NK-92 treated with Interleukin-12 subunit alpha and Interleukin-12 subunit beta, amount 100 ng/mL, for 24 hours (cell line): ENCODE data around the gene SRMS.

Experiments
- DNase-seq: peaks from one replicate; lab custom pipeline; 2025; lab: John Stamatoyannopoulos, UW

Gene SRMS, protein sequence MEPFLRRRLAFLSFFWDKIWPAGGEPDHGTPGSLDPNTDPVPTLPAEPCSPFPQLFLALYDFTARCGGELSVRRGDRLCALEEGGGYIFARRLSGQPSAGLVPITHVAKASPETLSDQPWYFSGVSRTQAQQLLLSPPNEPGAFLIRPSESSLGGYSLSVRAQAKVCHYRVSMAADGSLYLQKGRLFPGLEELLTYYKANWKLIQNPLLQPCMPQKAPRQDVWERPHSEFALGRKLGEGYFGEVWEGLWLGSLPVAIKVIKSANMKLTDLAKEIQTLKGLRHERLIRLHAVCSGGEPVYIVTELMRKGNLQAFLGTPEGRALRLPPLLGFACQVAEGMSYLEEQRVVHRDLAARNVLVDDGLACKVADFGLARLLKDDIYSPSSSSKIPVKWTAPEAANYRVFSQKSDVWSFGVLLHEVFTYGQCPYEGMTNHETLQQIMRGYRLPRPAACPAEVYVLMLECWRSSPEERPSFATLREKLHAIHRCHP

DNA sequence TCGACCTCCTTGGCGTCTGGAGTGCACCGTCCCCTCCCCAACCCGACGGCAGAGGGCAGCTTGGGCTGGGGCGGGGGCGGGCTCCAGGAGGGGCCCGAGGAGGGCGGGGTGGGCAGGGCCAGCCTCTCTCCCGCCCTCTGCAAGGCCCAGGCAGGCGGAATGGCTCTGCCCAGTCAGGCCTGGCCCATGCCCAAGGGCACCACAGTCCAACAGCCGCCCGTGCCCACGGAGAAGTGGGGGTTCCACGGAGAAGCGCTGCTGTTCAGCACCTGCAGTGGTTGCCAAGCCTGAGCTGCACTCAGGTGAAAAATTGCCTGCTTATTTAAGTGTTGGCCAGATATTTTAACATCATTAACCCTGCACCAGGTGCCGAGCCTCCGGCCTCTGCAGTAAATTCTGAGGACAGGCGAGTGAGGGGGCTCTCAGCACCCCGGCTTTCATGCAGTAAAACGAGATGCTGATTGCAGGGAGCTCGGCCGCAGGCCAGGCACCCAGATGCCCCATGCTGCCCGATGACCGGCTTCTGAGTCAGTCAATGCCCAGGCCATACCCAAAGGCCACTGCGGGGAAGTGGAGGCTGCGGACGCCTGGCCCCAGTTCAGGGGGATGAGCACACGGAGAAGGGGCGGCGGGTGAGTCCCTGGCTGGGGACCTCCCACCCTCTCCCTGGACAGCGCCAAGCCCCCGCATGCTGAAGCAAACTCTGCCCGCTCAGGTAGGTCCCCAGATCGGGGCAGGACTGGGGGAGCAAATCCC is at the start of gene SRMS:
Gene SRMS (minus strand): TSS at position 25 of the 756 bp plus-strand sequence. CDS start 286 bp downstream, outside the sequence.
- DNase-seq: no peak

DNA sequence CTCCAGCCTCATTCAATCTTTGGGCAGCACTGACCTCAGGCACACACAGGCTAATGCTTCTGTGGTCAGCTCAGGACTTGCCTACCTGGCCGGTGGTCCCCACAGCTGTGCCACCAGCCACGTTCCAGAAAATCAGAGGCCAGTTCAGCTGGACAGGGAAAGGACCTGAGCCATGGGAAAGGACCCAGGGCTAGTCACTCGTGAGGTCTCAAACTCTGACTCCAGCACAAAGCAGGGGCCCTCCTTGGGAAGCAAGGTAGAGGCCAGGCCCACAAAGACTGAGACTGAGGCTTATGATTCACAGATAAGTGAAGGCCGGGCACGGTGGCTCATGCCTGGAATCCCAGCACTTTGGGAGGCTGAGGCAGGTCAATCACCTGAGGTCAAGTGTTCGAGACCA is 48.9 kb upstream of the SRMS start:
- DNase-seq: no peak

DNA sequence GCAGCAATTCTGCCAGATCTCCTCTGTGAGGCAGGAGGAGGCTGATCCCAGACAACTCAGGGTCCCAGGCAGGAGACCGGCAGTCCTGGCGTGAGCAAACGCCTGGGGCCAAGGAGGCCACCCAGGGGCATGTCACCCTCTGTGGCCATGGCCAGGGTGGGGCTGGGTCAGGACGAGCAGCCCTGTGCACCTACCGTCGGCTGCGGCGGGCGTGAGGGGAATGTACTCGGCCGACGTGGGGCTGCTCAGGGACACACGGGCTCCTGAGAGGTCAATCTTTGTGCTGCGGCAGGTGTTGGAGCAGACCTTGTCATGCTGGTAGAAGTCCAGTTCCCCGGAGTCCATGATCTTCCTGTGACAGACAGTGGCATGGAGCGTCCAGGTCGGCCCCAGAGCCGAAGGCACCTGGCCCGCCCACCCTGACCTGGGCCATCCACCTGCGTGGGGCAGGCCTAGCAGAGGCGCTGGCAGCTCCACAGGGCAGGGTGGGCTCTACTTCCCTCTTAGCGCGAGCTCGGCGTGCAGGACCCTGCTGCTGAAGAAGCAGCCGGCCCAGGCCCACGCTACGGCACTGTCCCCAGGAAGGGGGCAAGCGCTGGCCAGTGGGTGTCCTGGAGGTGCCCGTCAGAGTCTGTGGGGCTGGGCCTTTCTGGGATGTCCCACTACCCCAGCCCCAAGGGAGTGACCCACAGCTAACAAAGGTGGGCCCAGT is 48.0 kb upstream of the SRMS start:
- DNase-seq: no peak

DNA sequence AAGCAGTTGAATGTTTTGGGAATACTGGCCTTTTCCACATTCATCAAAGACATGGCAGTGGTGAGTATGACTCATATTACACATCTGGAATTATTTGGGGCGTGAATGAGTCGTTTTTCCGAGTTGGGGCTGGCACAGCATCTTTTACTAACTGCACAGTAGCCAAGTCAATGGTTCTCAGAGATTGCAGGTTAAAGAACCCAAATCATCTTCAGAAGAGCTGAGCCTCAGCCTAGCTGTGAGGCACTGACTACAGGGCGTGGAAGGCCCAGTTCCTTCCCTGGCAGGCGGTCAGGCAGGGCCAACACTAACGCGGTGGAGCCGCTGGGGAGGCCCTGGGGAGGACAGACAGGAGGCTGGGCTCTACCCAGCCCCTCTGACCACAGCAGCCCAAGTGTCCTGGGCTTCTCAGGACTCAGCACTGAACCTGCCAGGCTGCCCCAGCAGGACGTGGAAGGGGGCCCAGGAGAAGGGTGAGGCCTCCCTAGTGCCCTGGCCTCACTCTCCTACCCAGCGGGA is 46.6 kb upstream of the SRMS start:
- no peak for DNase-seq

DNA sequence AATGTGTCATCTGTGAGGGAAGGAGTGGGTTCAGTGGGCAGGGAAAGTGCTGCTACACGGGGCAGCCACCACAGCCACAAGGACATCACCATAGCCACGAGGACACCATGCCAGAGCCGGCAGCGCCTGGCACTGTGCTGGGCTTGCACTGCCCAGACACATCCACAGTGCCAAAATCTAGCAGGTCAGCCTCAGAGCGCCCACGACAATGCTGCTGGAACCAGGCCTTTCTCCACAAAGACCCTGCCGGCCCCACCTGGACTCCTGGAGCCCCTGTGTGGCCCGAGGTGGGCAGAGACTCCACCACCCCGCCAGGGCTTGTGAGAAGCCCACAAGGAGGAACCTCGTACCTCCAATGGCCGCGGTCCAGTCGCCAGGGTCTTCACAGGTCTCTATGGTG is 45.1 kb upstream of the SRMS start:
- no peak for DNase-seq

DNA sequence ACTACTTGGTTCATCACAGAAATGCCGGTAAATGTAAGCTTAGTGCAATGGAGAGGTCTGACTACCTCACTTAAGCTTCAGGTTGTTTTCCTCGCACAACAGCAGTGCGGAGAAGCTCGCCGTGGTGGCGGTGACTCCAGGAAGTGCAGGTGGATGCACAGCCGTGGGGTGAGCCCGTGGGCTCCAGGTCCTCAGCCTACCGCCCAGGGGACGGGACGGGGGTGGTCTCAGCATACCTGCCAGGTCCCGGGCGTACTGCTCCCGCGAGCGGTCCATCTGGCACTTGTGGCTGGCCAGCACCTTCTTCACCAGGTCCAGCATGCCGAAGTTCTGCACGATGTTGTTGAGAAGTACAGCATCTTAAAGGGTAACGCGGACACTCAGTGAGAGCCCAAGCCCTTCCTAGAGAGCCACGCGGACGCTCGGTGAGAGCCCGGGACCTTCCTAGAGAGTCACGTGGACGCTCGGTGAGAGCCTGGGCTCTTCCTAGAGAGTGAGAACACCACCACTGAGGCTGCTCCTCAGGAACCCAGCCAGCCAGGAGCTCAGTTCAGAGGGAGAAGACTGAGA is 44.3 kb upstream of the SRMS start:
- no peak for DNase-seq

DNA sequence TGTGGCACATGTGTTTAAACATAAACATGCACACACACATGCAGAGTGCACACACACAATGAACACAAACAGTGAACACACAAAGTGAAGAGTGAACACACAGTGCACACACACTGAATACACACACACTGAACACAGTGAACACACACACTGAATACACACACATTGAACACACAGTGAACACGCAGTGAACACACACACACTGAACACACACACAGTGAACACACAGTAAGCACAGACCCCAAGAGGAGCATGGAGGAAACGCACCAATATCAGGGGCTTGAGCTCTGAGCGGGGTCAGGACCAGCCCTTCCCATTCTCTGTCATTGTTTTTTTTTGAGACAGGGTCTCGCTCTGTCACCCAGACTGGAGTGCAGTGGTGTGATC is 43.6 kb upstream of the SRMS start:
- no peak for DNase-seq

DNA sequence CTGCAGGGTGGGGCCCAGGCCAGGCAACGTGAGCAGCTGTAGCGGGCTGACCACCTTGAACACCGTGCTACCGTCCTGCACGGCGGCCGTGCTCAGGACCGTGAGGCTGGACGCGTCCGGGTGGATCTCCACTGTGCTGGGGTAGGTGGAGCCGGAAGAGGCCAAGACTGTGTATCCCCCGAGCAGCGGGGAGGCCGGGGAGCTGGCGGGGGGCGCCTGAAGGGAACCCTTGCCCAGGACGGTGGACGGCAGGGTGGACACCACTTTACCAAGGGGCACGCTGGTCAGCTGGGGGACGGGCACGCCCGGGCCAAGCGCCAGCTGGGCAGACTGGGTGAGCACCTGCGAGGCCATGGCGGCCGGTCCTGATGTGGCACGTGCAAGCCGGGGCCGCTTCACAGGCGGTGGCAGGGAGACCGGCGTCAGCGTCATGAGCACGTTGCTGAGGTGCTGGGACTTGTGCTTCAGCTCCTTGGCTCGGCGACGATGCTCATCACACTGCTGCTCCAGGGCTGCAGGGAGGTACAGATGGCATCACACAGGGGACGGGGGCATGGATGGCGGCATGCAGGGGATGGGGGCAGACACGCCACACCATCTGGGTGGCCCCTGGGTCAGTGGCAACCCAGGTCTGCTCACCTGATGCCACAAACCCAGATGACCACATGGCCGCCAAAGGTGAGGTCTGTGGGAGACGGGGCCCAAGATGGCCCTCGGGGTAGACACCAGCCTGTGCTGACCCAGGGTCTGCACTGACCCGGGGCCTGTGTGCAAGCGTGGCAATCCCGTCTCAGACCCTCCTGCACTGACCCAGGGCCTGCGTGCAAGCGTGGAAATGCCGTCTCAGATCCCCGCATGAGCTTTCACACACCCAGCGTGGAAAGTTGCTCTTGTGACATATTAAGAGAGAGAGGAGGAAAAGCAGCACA is 42.9 kb upstream of the SRMS start:
- no peak for DNase-seq

DNA sequence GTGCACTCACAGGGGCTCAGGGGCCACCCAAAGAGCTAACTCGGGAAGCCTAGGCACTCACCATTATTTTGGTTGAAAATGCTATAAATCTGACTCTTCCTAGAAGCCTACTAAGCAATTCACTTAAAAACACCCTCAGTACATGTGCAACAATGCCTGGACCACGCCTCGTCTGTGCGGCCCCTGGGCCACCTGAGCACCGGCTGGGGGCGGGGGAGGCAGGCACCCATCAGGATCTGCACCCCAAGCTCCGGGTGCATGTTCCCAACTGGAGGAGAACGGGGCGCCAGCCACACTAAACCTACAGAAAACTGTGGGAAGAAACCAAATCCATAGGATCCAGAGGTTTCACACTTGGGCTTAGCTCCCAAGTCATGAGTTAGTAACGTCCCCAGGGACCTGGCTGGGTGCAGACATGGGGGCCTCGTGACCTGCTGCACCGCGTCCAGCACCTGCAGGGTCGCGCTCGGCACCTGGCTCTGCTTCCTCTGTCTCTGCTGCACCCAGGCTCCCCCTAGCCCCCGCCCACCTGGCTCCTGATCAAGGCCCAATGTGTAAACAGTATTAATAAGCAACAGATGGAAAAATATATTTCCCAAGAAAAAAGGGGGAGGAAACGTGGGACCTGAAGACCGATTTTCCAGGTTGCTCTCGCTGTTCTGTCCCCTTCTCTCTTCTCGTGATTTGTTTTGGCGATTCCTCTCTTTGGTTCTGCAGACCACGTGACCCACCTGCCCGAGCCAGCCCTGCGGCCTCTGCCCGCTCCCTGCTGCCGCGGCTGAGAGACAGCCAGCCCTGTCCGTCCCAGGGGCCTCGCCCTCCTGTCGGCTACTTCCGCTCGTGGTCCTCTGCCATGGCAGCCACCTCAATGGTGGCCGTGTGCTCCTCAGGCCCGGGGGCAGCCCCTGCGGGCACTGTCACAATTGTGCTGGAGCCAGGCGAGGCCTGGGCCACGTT is 42.0 kb upstream of the SRMS start:
- no peak for DNase-seq

DNA sequence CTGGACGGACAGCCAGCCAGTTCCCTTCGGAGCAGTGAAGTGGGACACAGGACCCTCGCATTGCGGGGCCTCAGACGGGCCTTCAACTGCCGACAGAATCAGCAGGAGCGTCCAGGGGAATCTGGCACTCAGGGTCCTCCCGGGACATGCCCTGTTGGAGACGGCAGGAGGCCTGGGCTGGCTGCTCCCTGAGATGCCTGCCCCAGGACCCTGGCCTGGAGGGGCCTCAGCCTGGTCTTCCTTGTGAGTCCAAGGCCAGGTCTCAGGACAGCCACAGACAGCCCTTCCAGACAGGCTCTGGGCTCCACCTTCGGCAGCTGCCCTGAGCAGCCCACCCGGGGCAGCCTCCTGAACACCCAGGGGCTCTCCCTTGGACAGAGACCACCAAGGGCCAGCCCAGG is 41.1 kb upstream of the SRMS start:
- DNase-seq: no peak

DNA sequence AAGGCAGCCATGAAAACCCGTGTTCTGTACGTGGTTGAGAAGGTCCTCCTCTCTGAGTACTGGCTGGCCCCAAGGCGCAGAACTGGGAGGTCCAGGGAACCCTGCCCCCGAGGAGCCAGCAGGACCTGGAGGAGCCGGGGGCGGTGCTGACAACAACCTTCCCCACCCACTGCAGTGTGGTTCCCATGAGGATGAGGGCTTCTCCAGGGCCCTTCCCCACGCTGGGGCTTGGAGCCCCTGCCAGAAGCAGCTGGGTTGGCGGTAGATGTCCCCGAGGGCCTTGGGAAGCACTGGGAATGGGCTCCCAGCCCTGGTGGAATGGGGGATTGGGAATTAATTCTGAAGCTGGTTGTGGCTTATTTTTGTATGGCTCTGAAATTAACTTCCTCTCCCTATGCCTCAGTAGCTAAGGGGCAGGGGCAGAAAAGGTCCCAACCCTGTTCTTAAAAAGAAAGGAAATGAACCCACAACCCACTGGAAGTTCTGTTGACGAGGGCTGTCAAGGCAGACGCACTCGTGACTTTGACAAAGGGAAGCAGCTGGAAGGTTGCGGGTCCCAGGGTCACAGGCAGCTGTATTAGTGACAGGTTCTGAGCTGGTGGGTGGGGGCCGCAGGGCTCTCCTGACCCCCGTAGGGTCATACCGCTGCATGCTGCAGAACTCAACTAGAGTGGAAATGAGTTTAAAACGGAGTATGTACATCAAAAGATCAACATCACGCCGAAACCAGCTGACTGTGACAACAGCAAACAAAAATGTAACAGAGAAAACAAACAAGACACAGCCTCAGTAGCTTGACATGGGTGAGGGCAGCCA is 40.4 kb upstream of the SRMS start:
- DNase-seq: no peak

DNA sequence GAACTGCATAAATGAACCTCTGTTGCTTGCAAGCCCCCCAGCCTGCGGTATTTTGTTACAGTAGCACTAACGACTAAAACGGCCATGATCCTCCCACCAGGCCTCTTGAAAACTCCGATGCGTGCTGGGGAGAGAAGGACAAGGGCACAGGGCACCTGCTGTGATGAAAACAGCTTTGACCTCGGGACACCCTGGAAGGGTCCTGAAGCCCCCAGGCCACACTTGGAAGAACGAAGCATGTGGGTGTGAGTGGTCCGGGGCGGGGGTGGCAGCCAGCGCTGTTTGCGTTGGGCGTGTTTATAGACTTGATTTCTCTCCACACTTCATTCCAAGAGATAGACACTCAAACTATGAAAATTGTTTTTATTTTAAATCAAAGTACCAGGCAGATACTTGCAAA is 39.7 kb upstream of the SRMS start:
- DNase-seq: no peak

DNA sequence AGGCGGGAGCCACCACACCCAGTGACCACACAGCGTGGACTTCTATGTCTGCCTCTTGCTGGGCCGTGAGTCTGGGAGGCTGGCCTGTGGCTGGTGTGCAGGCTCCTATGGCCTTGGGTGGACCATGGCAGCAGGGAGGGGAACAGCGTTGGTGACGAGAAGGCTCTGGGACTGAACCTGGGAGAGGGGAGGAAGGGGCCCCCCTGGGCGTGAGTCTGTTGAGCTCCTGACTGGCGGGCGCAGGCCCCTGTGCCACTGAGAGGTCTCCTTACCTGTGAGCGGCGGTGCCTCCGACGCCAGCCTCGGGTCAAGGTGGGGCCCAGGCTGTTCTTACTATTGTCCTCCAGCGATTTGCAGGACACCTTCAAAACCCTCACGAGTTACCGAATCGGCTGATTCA is 39.2 kb upstream of the SRMS start:
- no peak for DNase-seq

DNA sequence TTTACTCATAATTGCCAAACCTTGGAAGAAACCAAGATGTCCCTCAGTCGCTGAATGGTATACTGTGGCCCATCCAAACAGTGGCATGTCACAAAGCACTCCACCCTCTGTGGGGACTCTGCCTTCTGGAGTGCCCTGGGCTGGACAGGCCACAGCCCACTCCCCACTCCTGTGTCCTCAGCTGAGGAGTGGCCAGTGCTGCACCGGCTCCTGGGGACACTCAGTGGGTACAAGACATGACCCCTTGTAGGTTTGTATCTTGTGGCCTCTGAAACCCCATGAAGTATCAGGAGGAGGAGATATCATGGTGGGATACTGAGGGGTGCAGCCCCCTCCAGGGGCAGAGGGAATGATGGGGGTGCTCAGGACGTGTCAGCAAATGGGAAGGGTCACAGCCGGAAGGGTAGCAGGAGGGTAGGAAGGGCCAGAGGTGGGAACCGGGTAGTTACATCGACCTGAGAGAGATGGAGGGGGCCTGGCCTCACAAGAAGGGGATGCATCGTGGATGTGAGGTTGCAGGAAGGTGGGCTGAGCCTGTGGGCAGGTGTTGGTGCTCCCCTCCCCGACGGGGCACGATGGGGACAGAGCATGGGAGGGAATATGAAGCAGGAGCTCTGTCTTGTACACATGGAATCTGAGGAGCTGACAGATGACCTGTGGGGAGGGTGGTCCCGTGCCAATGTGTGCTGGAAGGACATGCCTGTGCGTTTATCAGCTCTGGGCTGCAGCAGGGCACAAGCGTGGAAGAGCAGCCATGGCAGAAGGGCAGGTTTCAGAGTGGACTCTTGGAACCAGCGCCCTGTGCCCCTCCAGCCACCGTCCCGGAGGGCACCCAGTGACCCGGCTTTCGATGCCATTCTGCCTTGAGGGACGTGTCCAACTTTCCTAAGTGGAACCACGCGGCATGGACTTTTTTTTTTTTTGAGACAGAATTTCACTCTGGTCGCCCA is 38.3 kb upstream of the SRMS start:
- DNase-seq: no peak

DNA sequence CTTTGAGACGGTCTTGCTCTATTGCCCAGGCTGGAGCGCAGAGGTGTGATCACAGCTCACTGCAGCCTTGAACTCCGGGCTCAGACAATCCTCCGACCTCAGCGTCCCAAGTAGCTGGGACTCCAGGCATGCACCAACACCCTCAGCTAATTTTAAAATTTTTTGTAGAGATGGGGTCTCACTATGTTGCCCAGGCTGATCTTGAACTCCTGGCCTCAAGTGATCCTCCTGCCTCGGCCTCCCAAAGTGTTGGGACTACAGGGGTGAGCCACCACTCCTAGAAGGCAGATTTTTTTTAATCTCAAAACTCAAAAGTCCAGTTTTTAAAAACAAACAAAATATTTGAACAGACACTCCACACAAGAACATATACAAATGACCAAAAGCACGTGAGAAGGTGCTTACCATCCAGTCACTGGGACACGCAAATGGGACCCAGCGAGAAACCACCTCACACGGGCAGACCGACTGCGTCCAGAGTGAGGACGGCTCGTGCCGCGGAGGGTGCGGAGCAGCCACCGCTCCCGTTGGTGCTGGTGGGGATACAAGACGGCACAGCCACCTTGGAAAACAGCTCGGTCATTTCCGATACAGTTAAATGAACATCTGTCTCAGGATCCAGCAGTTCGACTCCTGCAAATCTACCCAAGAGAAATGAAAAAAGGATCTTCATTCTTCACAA is 35.0 kb upstream of the SRMS start:
- no peak for DNase-seq

DNA sequence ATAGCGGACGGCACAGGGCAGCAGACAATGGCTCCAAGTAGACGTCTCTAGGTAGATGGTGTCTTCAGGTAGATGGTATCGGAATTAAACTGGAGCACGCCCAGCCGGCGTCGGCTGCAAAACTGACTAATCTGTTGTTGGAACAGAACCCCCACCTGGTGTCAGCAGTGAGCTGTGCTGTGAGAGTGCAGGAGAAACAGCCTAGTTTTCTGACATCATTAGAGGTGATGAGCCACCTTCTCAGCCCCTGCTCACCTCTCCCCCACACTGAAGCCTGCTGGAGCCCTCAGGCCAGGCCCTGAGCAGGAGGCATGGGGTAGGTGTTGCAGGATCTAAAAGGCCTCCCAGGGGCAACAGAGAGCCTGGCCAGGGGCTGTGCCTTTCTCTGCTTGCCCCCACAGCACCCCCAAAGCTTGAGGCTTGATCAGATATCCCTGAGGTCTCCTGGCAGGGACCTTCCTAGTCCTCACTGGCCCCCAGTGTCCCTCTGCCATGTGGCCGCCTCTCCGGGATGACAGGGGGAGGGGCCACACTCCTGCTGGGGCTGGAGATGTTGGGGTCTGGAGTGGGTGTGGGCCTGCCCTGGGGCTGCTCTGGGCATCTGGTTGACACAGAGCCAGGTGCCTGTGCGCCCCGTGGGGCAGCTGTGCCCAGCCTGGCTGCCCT is 33.4 kb upstream of the SRMS start:
- DNase-seq: no peak
